Neutrophil (primary cell): ENCODE measurements around the gene SLC39A11.
"Not testable (repeated sequence)": the region's sequence is repeated elsewhere in the genome, so short reads cannot be mapped to it uniquely, and the experiment has no call there.

Source experiments
- H3K27ac ChIP-seq: fragments of 200-600 bp; sonication (generic); 2 replicates; pipeline ENCODE4 v1.5.1; 2016; ENCODE audit warnings: mild to moderate bottlenecking, moderate library complexity
- H3K27me3 ChIP-seq: fragments of 200-600 bp; sonication (generic); 2 replicates; pipeline ENCODE4 v1.6.0; 2016; ENCODE audit warnings: mild to moderate bottlenecking
- H3K36me3 ChIP-seq: fragments of 200-600 bp; sonication (generic); 2 replicates; pipeline ENCODE4 v1.5.1; 2017
- H3K4me1 ChIP-seq, 2 experiments: fragments of 200-600 bp in 1 of 2; sonication (generic) in 1 of 2; 1 replicate in 1 of 2; 2 replicates in 1 of 2; pipeline versions ENCODE4 v1.5.1 to v1.6.1; 2013 to 2016; ENCODE audit warnings: low read depth in 1 of 2, low read length in 1 of 2, mild to moderate bottlenecking in 1 of 2, moderate library complexity in 1 of 2; ENCODE audit not compliant: control insufficient read depth in 1 of 2, insufficient read depth in 1 of 2
- H3K4me3 ChIP-seq, 2 experiments: fragments of 200-600 bp in 1 of 2; sonication (generic) in 1 of 2; 1 replicate in 1 of 2; 2 replicates in 1 of 2; pipeline ENCODE4 v1.5.1; 2013 to 2016; ENCODE audit warnings: low read depth in 1 of 2, low read length in 1 of 2, mild to moderate bottlenecking in 1 of 2, moderate library complexity in 1 of 2
- H3K9me3 ChIP-seq: fragments of 200-600 bp; sonication (generic); 2 replicates; pipeline ENCODE4 v1.5.1; 2016
- TF ChIP-seq, protein P1 (sequence below): fragments of 200-600 bp; sonication (generic); IDR thresholded peaks from 2 replicates; pipeline ENCODE4 v1.5.1; 2016; ENCODE audit warnings: antibody characterized with exemption

The SLC39A11 gene

DNA sequence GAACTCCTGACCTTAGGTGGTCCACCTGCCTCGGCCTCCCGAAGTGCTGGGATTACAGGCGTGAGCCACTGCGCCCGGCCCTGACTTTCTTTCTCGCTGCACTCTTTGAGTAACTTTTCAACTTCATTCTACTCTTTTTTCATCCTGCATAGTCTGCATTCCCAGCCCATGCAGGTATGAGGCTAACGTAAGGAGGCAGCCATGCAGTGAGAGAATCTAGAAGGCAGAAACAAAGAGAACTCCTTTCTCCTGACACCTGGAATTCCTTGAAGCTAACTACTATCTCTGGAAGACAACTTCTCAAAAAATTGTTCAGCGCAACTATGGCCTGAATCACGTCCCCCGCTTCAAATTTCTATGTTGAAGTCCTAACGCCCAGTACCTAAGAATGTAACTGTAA, 152.0 kb downstream of the SLC39A11 start:
- Histone ChIP-seq H3K4me3 (no peak overlapping the region), H3K27me3 (no peaks in the 10 kb centered on the region), H3K27ac (no peak overlapping the region), H3K9me3 (no peaks in the 10 kb centered on the region), H3K36me3 (peaks cover 18% of the 10 kb centered on the region), H3K4me1 (no peaks in the 10 kb centered on the region)
- TF ChIP-seq, protein P1, sequence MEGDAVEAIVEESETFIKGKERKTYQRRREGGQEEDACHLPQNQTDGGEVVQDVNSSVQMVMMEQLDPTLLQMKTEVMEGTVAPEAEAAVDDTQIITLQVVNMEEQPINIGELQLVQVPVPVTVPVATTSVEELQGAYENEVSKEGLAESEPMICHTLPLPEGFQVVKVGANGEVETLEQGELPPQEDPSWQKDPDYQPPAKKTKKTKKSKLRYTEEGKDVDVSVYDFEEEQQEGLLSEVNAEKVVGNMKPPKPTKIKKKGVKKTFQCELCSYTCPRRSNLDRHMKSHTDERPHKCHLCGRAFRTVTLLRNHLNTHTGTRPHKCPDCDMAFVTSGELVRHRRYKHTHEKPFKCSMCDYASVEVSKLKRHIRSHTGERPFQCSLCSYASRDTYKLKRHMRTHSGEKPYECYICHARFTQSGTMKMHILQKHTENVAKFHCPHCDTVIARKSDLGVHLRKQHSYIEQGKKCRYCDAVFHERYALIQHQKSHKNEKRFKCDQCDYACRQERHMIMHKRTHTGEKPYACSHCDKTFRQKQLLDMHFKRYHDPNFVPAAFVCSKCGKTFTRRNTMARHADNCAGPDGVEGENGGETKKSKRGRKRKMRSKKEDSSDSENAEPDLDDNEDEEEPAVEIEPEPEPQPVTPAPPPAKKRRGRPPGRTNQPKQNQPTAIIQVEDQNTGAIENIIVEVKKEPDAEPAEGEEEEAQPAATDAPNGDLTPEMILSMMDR = no peak

DNA sequence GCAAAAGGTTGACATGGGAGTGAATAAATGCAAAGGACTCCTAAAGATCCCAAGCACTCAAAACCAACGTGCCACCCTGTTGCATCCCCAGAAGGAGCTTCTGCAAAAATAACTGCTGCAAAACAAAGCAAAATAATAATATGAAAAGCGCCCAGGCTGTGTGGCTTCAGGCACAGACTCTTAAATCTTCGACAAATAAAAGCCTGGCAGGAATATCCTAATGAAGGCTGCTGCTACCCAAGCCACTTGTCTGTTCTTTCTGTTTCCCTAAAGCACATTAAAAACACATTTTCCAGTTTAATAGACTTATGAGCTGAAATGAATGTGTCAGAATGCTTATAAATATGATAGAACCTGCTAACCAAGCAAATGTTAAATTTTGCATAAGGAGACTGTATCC, 154.0 kb downstream of the SLC39A11 start:
- Histone ChIP-seq H3K4me3 (no peak overlapping the region), H3K4me1 (no peaks in the 10 kb centered on the region), H3K27me3 (no peaks in the 10 kb centered on the region), H3K27ac (no peak overlapping the region), H3K36me3 (peaks cover 14% of the 10 kb centered on the region), H3K9me3 (no peaks in the 10 kb centered on the region)
- TF ChIP-seq, protein P1 = no peak

DNA sequence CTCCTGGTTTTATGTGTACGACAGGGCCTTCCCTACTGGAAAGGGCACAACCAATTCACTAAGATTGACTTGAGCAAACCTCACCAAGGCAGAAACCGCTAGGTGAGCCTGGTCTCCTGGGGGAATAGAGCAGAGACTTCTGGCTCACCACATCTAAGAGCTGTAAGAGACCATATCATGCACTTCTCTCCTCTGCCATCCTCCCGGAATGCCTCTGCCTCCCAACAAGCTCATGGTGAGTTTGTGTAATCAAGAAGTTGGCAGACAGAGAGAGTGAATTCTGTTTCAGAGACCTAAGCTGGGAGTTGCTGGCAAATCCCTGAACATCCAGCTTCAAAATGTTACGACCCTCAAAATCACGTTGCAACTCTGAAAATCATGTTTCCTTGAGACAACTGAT, 154.8 kb downstream of the SLC39A11 start:
- Histone ChIP-seq H3K27me3 (no peaks in the 10 kb centered on the region), H3K36me3 (peaks cover 14% of the 10 kb centered on the region), H3K27ac (no peak overlapping the region), H3K4me3 (no peak overlapping the region), H3K9me3 (no peaks in the 10 kb centered on the region), H3K4me1 (no peaks in the 10 kb centered on the region)
- TF ChIP-seq, protein P1 = no peak

DNA sequence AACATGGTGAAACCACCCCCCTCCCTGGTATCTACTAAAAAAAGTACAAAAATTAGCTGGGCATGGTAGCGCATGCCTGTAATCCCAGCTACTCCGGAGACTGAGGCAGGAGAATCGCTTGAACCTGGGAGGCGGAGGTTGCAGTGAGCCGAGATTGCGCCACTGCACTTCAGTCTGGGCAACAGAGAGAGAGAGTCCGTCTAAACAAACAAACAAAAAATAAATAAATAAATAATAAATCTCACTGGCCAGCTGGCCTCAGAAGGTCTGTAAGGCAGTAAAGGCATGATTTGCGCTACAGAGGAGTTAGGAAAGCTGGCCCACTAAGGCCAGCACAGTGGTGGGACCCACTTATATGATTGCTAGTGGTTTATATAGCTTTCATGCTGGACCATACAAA, 155.2 kb downstream of the SLC39A11 start:
- H3K4me1 ChIP-seq, H3K4me3 ChIP-seq, H3K27me3 ChIP-seq, H3K9me3 ChIP-seq, H3K27ac ChIP-seq: not testable (repeated sequence)
- peaks cover 14% of the 10 kb centered on the region for H3K36me3 ChIP-seq

DNA sequence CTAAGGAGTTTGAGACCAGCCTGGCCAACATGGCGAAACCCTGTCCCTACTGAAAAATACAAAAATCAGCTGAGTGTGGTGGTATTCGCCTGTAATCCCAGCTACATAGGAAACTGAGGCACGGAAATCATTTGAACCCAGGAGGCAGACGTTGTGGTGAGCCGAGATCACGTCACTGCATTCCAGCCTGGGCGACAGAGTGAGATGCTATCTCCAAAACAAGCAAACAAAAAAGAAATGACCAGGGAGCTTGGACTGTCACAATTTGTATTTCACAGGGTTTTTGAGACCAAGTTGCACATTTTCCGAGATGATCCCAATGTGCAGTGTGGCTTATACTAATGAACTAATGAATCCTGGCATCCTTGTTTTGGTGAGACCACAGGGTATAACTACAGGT, 156.5 kb downstream of the SLC39A11 start:
- TF ChIP-seq, protein P1 = no peak
- H3K36me3 ChIP-seq = peaks cover 12% of the 10 kb centered on the region
- no peaks in the 10 kb centered on the region for H3K27me3 ChIP-seq

DNA sequence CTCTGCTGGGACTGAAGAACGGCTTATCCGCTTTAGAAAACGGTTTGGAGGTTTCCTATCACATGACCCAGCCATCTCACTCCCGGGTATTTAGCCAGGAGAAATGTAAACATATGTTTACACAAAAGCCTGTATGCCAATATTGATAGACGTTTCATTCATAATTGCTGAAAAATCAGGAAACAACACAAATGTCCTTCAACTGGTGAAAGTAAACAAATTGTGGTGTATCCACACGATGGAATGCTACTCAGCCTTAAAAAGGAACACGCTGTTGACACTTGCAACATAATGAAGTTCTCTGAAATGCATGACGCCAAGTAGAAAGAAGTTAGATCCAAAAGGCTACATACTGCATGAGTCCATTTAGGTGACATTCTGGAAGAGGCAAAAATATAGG, 157.6 kb downstream of the SLC39A11 start:
- Histone ChIP-seq H3K9me3 (no peaks in the 10 kb centered on the region), H3K27me3 (no peaks in the 10 kb centered on the region), H3K4me3 (no peak overlapping the region), H3K27ac (no peak overlapping the region), H3K4me1 (peaks cover 10 to 13% of the 10 kb centered on the region in 2 experiments), H3K36me3 (peaks cover 10% of the 10 kb centered on the region)
- TF ChIP-seq, protein P1 = no peak

More for the DNA sequence above, 156.5 kb downstream of the SLC39A11 start:
- no peak overlapping the region for H3K27ac ChIP-seq
- H3K9me3 ChIP-seq = no peaks in the 10 kb centered on the region
- H3K4me1 ChIP-seq = peaks cover 10 to 11% of the 10 kb centered on the region in 2 experiments
- H3K4me3 ChIP-seq = no peak overlapping the region
